ENCODE results near the gene MAOA. TPM values are rescaled to one million over a fixed set of nuclear protein-coding genes. Genes with fewer than 3 reads are reported as not detected.
A peak's percentile ranks its signal among the peaks of the same experiment; 100 is the strongest.
"Not testable (repeated sequence)": the region's sequence is repeated elsewhere in the genome, so short reads cannot be mapped to it uniquely, and the experiment has no call there.

MAOA gene
- not detected for polyA plus RNA-seq (2012; ENCODE audit: insufficient read depth, insufficient read length)

GRCh38 chrX:43656005-43656494, at the start of gene MAOA:
Gene MAOA, plus strand, starts transcription at chrX:43656299. Its CDS starts 43 bp downstream, at chrX:43656342.
- DNase-seq (ENCODE audit: low read depth, low spot score): no peak
- H3K4me3 ChIP-seq (ENCODE audit: low read length): peak within 1 kb of the TSS; percentile 49

- DNase-seq (ENCODE audit: low read depth, low spot score): no peak
- no peak overlapping the region for H3K4me3 ChIP-seq (ENCODE audit: low read length)
Observed at GRCh38 chrX:43612400-43612799, 43.7 kb upstream of the MAOA start.

DNA sequence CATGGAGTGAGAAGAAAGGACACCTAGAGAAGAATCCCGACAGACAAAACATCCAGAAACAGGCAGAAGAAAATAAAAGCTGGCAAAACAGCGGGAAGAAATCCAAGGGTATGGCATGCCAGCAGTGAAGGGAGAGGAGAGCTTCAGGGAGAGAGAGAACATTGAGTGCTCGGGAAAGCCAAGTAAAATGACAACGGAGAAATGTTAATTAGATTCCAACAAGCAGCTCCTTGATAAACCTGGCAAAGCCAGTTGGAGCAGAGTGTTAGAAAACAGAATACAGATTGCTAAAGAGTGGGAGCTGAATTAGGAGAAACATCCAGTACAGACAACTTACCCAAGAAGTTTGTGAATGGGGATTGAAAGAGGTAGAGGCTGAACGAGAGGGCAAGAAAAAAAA, 40.4 kb upstream of the MAOA start:
- no peak overlapping the region for H3K4me3 ChIP-seq (ENCODE audit: low read length)

GRCh38 chrX:43618366-43619205, 37.5 kb upstream of the MAOA start:
- H3K4me3 ChIP-seq (ENCODE audit: low read length): no peak overlapping the region
- no peak for DNase-seq (ENCODE audit: low read depth, low spot score)

More for the DNA sequence above, 40.4 kb upstream of the MAOA start:
- DNase-seq (ENCODE audit: low read depth, low spot score): no peak

- H3K4me3 ChIP-seq (ENCODE audit: low read length); DNase-seq (ENCODE audit: low read depth, low spot score): not testable (repeated sequence)
Observed at GRCh38 chrX:43619861-43620260, 36.2 kb upstream of the MAOA start.

GRCh38 chrX:43627147-43627546, 29.0 kb upstream of the MAOA start:
- no peak for DNase-seq (ENCODE audit: low read depth, low spot score)
- no peak overlapping the region for H3K4me3 ChIP-seq (ENCODE audit: low read length)

GRCh38 chrX:43627669-43628068, 28.4 kb upstream of the MAOA start:
- no peak for DNase-seq (ENCODE audit: low read depth, low spot score)
- H3K4me3 ChIP-seq (ENCODE audit: low read length): no peak overlapping the region

- no peak for DNase-seq (ENCODE audit: low read depth, low spot score)
- H3K4me3 ChIP-seq (ENCODE audit: low read length): no peak overlapping the region
Observed at GRCh38 chrX:43629229-43629628, 26.9 kb upstream of the MAOA start.

- DNase-seq (ENCODE audit: low read depth, low spot score): no peak
- no peak overlapping the region for H3K4me3 ChIP-seq (ENCODE audit: low read length)
Observed at GRCh38 chrX:43631841-43632240, 24.3 kb upstream of the MAOA start.

DNA sequence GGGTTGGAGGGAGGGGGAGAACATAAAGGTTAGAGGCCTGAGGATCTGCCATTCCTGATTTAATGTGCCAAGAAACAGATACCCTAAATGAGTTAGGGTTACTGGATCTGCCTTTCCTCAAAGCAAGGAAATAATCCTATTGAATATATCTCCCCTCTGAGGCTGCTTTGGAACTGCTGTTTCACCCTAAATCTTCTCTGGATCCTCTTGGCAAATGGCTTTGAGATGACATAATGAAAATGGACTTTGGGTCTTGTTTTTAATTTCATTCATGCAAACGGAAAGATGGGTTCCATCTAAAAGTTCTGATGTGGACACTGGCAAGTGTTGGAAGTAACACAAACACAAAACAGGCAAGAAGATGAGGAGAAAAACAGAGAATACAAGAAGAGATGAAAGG, 23.0 kb upstream of the MAOA start:
- no peak for DNase-seq (ENCODE audit: low read depth, low spot score)
- H3K4me3 ChIP-seq (ENCODE audit: low read length): no peak overlapping the region

DNA sequence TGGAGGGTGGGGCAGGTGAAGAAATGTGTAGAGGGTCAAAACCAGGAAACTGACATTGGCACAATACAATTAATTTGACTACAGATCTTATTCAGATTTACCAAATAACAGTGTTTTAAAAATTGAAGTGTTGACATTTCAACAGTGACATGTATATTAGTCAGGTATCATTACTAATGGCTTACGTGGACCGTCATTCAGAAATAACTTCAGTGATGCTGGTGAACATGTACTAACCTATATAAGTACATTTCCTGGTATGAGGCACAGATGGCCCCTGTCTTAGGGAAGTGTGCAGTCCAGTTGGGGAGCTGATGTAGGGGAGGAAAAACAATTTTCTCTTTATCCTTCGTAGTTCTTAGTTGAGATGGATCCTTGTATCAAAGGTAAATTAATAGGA, 22.3 kb upstream of the MAOA start:
- no peak overlapping the region for H3K4me3 ChIP-seq (ENCODE audit: low read length)
- no peak for DNase-seq (ENCODE audit: low read depth, low spot score)

- no peak for DNase-seq (ENCODE audit: low read depth, low spot score)
- H3K4me3 ChIP-seq (ENCODE audit: low read length): no peak overlapping the region
Observed at GRCh38 chrX:43640482-43640881, 15.6 kb upstream of the MAOA start.

DNA sequence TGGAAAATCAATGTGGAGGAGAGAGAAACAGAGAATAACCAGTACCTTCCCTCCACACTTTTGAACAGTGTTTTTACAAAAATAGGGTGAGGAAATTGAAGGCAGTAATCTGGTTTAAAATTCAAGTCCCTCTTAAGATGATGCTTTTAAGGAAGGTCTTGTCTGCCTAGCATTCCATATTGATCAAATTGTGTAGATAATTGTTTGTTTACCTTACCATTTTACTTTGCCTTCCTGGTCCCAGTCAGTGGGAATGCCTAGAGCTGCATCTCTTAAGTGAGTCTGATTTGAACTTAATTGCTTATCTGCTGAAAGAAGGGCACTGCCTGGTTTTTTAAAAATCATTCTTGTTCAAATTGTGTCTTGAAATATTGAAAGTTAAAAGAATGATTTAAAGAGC, 14.4 kb upstream of the MAOA start:
- H3K4me3 ChIP-seq (ENCODE audit: low read length): no peak overlapping the region
- no peak for DNase-seq (ENCODE audit: low read depth, low spot score)

- no peak for DNase-seq (ENCODE audit: low read depth, low spot score)
- H3K4me3 ChIP-seq (ENCODE audit: low read length): no peak overlapping the region
Observed at GRCh38 chrX:43643201-43643600, 12.9 kb upstream of the MAOA start.

GRCh38 chrX:43643662-43644061, 12.4 kb upstream of the MAOA start:
- no peak overlapping the region for H3K4me3 ChIP-seq (ENCODE audit: low read length)
- no peak for DNase-seq (ENCODE audit: low read depth, low spot score)

GRCh38 chrX:43644124-43644701, 11.9 kb upstream of the MAOA start:
- H3K4me3 ChIP-seq (ENCODE audit: low read length): no peak overlapping the region
- DNase-seq (ENCODE audit: low read depth, low spot score): no peak

GRCh38 chrX:43646800-43647199, 9.3 kb upstream of the MAOA start:
- DNase-seq (ENCODE audit: low read depth, low spot score): no peak
- H3K4me3 ChIP-seq (ENCODE audit: low read length): no peak overlapping the region

DNA sequence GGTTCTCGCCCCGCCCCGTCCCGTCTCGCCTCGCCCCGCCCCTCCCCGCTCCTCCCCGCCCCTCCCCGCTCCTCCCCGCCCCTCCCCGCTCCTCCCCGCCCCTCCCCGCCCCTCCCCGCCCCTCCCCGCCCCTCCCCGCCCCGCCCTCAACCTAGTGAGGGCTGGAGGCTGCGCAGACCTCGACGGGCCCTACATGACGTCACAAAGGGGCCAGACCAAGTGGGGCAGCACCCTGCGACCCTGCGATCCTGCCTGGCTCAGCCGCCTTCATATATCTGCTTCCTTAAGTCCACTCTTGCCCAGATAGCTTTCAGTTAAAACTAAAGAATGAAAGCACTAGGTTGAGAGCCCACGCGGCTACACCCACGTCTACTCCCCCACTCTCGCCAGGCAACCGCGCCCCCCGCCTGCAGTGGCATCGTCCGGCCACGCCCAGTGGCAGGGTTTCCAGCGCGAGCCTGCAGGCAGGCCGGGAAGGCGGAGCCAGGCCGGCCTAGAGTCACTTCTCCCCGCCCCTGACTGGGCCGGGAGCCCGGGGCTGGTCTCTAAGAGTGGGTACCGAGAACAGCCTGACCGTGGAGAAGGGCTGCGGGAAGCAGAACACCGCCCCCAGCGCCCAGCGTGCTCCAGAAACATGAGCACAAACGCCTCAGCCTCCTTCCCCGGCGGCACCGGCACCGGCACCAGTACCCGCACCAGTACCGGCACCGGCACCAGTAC, 1.5 kb upstream of the MAOA start:
- H3K4me3 ChIP-seq (ENCODE audit: low read length): peak overlapping the region; percentile 49
- DNase-seq (ENCODE audit: low read depth, low spot score): peak; percentile 72

GRCh38 chrX:43655151-43656004, 721 bp upstream of the MAOA start:
- no peak for DNase-seq (ENCODE audit: low read depth, low spot score)
- H3K4me3 ChIP-seq (ENCODE audit: low read length): peak overlapping the region; percentile 49
